SU-DHL-6 (cell line): ENCODE results near the gene PTBP3.

Experiments used
- EZH2phosphoT487 ChIP-seq: fragments of 200-600 bp; sonication (generic), shearing (Covaris generic); conservative IDR thresholded peaks from 2 replicates; pipeline ENCODE4 v1.6.1; 2018; ENCODE audit warnings: mild to moderate bottlenecking, antibody characterized with exemption, low read length, moderate library complexity, mixed read lengths
- TF ChIP-seq, protein P1 (sequence below): fragments of 200-600 bp; sonication (generic); IDR thresholded peaks from one replicate; pipeline ENCODE4 v1.5.1; 2017; ENCODE audit warnings: antibody characterized with exemption, mild to moderate bottlenecking, low read length, moderate library complexity; ENCODE audit not compliant: insufficient read depth, poor library complexity, severe bottlenecking

DNA sequence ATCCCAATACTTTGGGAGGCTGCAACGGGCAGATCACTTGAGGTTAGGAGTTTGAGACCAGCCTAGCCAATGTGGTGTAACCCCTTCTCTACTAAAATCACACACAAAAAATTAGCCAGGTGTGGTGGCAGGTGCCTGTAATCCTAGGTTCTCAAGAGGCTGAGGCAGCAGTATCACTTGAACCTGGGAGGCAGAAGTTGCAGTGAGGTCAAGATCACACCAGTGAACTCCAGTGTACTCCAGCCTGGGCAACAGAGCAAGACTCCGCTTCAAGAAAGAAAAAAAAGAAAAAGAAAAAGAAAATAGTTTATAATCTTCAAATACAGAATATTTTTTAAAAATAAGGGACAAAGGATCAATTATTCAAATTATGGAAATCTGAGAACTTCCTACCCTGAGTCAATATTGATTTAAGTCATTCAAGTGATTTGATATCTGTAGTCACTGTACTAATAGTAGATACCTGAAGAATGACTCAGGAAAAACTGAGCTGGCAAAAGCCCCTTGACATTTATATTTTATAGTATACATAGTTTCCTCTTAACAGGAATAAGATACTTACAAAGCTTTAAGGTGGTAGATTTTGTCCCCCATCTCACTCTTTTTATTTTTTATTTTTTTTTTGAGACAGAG lies 61.8 kb downstream of the PTBP3 start:
- TF ChIP-seq, protein P1, sequence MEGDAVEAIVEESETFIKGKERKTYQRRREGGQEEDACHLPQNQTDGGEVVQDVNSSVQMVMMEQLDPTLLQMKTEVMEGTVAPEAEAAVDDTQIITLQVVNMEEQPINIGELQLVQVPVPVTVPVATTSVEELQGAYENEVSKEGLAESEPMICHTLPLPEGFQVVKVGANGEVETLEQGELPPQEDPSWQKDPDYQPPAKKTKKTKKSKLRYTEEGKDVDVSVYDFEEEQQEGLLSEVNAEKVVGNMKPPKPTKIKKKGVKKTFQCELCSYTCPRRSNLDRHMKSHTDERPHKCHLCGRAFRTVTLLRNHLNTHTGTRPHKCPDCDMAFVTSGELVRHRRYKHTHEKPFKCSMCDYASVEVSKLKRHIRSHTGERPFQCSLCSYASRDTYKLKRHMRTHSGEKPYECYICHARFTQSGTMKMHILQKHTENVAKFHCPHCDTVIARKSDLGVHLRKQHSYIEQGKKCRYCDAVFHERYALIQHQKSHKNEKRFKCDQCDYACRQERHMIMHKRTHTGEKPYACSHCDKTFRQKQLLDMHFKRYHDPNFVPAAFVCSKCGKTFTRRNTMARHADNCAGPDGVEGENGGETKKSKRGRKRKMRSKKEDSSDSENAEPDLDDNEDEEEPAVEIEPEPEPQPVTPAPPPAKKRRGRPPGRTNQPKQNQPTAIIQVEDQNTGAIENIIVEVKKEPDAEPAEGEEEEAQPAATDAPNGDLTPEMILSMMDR: no peak
- no peak for TF ChIP-seq EZH2phosphoT487
